Stimulated activated CD4-positive, alpha-beta T cell treated with anti-CD3 and anti-CD28 coated beads, Interleukin-2, amount 100 ng/mL, for 4 hours (primary cell): Measurements from ENCODE around the gene FAM32A.
A peak's percentile ranks its signal among the peaks of the same experiment; 100 is the strongest.
"Not testable (repeated sequence)": the region's sequence is repeated elsewhere in the genome, so short reads cannot be mapped to it uniquely, and the experiment has no call there.

Experiments
- DNase-seq: peaks from one replicate; pipeline ENCODE4 v3.0.0-alpha.2; 2020; ENCODE audit warnings: low read depth

Gene FAM32A

GRCh38 chr19:16164222-16164890 is 20.9 kb upstream of the FAM32A start:
- no peak for DNase-seq

- DNase-seq = no peak
Observed at GRCh38 chr19:16166417-16166816, 18.8 kb upstream of the FAM32A start.

- no peak for DNase-seq
Observed at GRCh38 chr19:16167055-16167454, 18.2 kb upstream of the FAM32A start.

GRCh38 chr19:16168465-16169081 is 16.6 kb upstream of the FAM32A start:
- no peak for DNase-seq

- no peak for DNase-seq
Observed at GRCh38 chr19:16170134-16170533, 15.1 kb upstream of the FAM32A start.

GRCh38 chr19:16175954-16176353 is 9.3 kb upstream of the FAM32A start:
- no peak for DNase-seq

GRCh38 chr19:16178866-16179265 is 6.3 kb upstream of the FAM32A start:
- DNase-seq = not testable (repeated sequence)

- no peak for DNase-seq
Observed at GRCh38 chr19:16180611-16181010, 4.6 kb upstream of the FAM32A start.

- no peak for DNase-seq
Observed at GRCh38 chr19:16184665-16185122, 516 bp upstream of the FAM32A start.

GRCh38 chr19:16185768-16186123 is 536 bp downstream of the FAM32A start:
- DNase-seq = peak; percentile 20

- DNase-seq = no peak
Observed at GRCh38 chr19:16188521-16188920, 3.3 kb downstream of the FAM32A start.

GRCh38 chr19:16190198-16190597 is 5.0 kb downstream of the FAM32A start:
- no peak for DNase-seq

- no peak for DNase-seq
Observed at GRCh38 chr19:16190736-16191135, 5.5 kb downstream of the FAM32A start.

GRCh38 chr19:16191216-16191908 is 6.2 kb downstream of the FAM32A start:
- DNase-seq = no peak

GRCh38 chr19:16193466-16193865 is 8.3 kb downstream of the FAM32A start:
- DNase-seq = no peak

- DNase-seq = no peak
Observed at GRCh38 chr19:16197188-16197621, 12.0 kb downstream of the FAM32A start.

- DNase-seq = peak; percentile 96
Observed at GRCh38 chr19:16197622-16198369, 12.6 kb downstream of the FAM32A start, which contains the start of gene AP1M1. TSS of gene AP1M1 (plus strand) at chr19:16197911. CDS start at chr19:16198027, 116 bp downstream.

- no peak for DNase-seq
Observed at GRCh38 chr19:16198370-16198651, 13.1 kb downstream of the FAM32A start.

- no peak for DNase-seq
Observed at GRCh38 chr19:16199275-16199932, 14.2 kb downstream of the FAM32A start.

GRCh38 chr19:16200038-16201010 is 15.1 kb downstream of the FAM32A start:
- DNase-seq = no peak

- DNase-seq = no peak
Observed at GRCh38 chr19:16201011-16201391, 15.8 kb downstream of the FAM32A start.
